Fibroblast of lung (primary cell): ENCODE measurements around the gene FOXB2.

Source experiments
- CTCF ChIP-seq, 2 donors: IDR thresholded peaks in 1 of 2; conservative IDR thresholded peaks in 1 of 2; 1 replicate in 1 of 2; 2 replicates in 1 of 2; pipeline ENCODE4 v1.5.1; 2011 to 2012; ENCODE audit warnings: low read length in 2 of 2, control low read depth in 1 of 2, inconsistent platforms in 1 of 2, low read depth in 1 of 2, mild to moderate bottlenecking in 1 of 2
- EZH2 ChIP-seq: IDR thresholded peaks from 2 replicates; pipeline ENCODE4 v1.5.1; 2012; ENCODE audit warnings: low read length, control low read depth, mild to moderate bottlenecking; ENCODE audit errors: missing control alignments

DNA sequence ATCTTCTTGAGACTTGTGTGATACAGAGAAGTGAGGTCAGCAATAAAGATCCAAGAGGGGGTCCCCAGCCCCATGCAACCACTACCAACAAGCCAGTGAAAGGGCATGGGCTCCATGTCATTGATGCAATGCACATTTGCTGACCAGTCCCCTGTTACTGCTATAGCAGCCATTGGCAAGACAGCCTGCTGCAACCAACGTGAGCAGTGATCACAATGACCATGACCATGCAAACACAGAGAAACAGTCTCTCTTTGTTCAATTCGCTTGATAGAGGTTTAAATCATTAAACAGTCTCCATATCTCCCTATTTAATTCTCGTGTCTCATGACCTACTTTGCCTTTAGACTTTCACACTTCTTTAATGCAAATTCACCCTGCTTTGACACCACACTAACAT, 30.0 kb upstream of the FOXB2 start:
- TF ChIP-seq CTCF (conservative IDR thresholded peaks at IDR 0.05 in 1 of 2, IDR thresholded peaks at IDR 0.05 in 1 of 2; ENCODE audit: low read depth in 1 of 2, low read length in 2 of 2) (no peak), EZH2 (no peak)
